GM10847 (cell line): ENCODE results near the gene SBK1.
"Not testable (repeated sequence)": the region's sequence is repeated elsewhere in the genome, so short reads cannot be mapped to it uniquely, and the experiment has no call there.

Experiments used
- POLR2A ChIP-seq: IDR thresholded peaks from 2 replicates; pipeline ENCODE4 v1.6.1; 2011; ENCODE audit not compliant: insufficient read length; ENCODE audit errors: extremely low read depth

SBK1 gene

DNA sequence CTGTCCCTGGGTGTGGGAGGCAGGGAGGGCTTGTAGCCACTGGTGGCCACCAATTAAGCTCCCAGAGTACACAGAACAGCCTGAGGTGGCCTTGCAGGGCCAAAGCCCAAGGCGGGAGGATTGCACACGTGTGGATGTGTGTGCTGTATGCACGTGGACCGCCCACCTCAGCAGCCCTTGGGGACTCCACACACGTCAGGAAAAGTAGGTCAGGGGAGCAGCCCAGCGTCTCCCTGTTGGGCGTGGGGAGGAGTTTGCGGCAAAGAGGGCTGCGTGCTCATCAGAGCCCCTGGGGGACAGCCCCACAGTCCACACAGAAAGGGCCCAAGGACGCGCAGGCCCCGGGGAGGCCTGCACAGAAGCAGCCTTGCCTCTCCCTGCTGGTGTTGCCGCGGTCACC lies 19.6 kb downstream of the SBK1 start:
- no peak for TF ChIP-seq POLR2A

DNA sequence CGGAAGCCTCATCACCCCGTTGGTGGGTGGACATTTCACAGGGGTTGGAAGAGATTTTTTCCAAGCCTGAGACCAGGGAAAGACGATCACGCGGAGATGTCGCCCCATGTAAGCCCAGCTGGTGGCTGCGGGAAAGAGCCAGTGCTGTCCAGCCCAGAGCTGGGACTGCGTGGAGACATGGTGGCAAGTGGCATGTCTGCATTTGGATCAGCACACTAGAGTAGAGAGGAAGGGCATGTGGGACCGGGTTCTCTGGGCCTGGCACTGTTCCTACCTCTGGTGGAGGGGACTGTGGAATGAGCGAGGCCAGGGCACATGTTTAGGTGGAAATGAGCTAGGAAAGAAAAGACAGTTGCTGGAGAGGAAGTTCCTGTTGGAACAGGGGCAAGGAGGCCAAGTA lies 20.0 kb downstream of the SBK1 start:
- TF ChIP-seq POLR2A, result no peak

DNA sequence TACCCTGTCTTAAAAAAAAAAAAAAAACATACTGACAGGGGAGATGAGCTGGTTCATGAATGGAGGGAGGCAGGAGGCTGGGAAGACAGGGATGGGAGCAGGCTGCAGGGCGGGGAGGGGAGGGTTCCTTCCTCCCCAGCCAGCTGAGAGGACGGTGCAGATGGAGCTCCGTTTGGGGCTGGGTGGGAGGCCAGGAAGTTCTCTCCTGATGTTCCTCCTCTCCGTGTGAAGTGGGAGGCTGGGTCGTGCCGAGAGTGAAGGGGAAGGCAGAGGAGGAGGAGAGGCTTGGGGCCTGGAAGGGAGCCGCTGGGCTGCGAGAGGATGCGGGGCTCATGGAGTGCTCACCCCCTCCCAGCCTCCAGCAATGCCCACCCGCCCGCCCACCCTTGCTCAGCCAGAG lies 21.3 kb downstream of the SBK1 start:
- TF ChIP-seq POLR2A, result no peak

DNA sequence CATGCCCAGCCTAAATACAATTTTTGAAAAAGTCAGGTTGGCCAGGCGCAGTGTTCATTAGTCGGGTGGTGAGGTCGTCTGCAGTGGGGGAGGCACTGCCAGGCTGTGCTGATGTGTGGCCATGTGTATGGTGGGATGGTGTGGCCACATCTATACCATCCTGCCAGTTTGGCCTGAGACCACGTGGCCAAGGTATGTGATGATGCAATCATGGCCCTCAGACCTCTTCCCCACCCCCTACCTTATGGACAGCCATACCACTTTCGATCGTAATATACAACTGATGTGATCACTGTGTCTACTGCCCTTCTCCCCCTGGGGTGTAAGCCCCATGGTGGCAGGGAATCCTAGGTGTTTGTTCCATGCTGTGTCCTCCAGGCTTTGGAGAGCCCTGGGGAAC lies 23.7 kb downstream of the SBK1 start:
- no peak for TF ChIP-seq POLR2A

DNA sequence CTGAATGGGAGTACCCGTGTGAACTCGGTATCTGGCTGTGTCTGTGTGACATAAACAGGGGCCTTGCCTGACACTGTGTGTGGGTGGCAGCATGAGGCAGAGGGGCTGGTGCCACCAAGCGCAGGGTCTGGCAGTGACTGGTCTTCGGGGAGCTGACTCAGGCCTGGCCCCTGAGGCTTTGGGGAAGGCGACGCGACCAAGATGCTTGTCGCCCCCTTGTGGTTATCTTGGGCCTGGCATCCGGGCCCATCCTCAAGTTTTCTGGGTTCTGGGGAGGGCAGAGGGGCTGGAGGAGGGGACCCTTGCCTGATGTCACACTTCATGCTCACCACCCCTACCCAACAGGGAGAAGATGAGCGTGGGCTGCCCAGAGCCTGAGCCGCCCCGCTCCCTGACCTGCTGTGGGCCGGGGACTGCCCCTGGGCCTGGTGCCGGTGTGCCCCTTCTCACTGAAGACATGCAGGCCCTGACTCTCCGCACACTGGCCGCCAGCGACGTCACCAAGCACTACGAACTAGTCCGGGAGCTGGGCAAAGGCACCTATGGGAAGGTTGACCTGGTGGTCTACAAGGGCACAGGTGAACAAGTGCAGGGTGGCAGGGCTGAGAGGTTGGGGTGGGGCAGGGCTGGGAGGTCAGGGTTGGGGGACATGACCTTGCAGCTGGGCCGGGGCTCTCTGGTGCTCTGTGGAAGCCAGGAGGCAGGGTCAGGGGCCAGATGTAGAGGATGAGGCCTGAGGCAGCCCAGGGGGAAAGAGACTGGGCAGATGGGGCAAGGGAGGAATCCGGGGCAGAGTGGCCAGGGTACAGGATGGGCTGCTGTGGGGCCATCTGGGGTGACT lies 24.9 kb downstream of the SBK1 start:
- TF ChIP-seq POLR2A, result no peak

DNA sequence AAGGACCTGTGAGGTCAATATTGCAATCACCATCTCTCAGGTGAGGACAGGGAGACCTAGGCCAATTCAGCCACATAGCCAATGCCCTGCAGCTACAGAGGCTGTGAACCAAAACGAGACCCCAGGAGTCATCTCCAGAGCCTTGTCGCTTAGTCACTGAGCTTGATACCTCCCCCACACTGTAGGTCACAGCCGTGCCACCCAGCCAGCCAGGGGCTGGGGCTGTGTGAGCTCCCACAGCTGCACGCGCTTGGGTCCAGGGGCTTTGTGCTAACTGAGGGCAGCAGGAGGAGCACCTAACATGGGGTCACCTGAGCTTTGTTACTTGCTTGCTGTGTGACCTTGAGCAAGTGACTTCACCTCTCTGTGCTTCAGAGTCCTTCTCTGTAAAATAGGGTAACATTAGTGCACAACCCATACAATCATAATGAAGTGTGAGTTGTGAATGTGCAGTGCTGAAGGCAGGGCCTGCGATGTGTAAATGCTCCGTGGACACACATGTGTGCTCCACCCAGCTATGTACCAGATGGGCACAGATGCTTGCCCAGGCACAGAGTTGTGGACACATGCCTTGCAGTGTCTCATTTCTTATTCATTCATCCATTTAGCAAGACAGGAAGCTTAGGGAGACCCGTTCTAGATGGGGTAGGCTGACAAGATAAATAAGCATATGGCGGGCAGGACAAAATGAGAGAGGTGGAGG lies 25.9 kb downstream of the SBK1 start:
- TF ChIP-seq POLR2A, result no peak

DNA sequence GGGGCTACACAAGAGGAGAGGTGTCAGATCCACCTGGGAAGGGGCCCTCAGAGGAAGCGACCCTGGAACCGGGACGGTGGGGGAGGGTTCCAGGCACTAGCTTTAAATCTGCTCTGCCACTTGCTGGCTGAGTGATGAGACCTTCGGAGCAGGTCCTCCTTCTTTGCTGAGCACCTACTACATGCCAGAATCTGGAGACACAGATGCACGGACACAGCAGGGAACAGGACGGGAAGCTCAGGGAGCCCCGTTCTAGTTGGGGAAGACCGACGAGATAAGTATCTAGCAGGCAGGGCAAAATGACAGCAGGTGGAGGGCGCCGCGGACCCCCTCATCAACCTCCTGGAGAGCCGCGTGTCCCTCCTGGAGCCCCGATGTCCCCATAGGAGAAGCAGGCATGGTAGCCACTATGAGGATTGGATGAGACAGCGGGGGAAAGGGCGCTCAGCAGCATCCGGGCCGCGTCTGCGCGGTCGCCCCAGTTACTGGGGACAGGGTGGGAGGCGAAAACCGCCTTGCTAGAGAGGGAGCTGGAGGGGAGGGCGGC lies 27.2 kb downstream of the SBK1 start:
- no peak for TF ChIP-seq POLR2A

DNA sequence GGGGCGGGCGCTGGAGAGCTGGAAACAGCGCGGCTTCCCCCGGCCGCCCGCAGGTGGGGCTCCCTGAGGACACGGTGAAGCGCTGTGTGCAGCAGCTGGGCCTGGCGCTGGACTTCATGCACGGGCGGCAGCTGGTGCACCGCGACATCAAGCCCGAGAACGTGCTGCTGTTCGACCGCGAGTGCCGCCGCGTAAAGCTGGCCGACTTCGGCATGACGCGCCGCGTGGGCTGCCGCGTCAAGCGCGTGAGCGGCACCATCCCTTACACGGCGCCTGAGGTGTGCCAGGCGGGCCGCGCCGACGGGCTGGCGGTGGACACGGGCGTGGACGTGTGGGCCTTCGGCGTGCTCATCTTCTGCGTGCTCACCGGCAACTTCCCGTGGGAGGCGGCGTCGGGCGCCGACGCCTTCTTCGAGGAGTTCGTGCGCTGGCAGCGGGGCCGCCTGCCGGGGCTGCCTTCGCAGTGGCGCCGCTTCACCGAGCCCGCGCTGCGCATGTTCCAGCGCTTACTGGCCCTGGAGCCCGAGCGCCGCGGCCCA lies 27.8 kb downstream of the SBK1 start:
- no peak for TF ChIP-seq POLR2A

DNA sequence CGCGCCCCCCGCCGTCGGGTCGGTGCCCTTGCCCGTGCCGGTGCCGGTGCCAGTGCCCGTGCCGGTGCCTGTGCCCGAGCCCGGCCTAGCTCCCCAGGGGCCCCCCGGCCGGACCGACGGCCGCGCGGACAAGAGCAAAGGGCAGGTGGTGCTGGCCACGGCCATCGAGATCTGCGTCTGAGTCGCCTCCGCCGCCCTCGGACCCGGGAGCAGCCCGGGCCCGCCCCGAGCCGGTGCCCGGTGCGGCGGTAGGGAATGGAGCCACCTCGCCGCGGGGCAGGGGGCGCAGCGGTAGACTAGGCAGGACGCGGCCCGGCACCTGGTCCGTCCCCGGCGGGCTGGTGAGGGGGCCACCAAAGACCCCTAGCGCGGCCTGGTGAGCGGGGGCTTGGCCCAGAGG lies 28.4 kb downstream of the SBK1 start:
- no peak for TF ChIP-seq POLR2A

DNA sequence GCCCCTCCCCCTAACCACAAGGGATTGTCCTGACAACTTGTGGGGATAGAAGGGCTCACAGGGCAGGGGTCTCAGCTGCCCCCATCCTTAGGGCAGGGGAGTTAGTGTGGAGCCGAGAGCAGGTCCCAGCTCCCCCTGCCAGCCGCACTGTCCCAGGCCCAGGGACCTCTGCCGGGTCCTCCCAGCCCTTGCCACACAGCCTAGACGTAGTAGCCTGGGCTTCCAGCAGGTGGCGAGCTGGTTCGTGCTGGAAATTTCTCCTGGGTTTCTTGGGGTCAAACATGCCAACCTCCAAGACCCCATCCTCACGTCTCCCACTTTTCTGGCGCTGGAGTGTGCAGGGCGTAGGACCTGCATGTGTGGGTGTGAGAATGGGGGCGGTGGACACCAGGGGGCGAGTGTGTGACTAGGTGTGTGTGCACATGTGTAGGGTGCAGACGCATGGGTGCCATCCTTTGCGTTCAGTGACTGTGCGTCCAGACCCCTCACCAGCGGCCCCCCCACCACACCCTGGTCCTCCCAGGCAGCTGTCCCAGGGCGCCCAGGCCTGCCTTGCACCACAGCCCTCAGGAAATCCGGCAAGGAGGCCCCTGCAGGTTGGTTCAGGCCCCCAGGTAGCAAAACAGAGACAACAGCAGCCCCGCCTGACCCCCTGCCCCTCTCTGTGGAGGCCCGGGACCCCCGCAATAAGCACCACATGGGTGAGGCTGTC lies 29.5 kb downstream of the SBK1 start:
- TF ChIP-seq POLR2A, result no peak

DNA sequence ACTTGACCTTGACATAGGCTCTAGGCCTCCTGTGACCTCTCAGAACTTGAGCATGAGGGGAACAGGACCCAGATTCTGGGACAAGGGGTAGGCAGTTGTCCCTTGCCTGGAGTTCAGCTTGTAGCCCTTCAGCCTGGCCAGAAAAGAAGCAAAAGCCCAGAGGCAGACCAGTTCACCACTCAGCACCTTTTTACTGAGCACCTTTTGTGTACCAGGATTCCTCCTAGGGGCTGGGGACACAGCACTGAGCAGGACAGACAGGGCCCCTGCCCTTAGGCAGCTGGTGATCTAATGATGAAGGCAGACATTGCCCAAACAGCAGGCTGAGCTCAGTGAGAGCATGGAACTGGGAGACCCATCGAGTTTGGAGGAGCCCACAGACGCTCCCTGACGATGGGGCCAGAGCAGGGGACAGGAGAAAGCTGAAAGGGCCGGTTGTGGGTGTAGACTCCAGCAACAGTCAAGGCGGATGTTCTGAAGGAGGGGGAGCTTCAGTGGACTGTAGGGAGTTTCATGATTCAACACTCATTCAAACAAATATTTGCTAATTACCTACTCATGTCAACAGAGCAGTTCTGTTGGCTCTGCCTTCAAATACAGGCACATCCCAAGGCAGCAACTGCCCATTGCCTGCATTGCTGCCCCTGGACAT lies 32.0 kb downstream of the SBK1 start:
- TF ChIP-seq POLR2A, result no peak

DNA sequence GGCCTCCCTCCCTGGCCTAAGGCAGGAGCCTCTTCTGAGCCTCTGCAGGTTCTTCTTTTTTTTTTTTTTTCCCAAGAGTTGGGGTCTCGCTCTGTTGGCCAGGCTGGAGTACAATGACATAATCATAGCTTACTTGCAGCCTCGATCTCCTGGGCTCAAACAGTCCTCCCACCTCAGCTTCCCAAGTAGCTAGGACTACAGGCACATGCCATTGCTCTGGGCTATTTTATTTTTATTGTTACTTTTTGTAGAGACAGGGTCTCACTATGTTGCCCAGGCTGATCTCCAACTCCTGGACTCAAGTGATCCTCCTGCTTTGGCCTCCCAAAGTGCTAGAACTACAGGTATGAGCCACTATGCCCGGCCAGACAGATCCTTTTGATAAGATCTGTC lies 32.6 kb downstream of the SBK1 start:
- no peak for TF ChIP-seq POLR2A

DNA sequence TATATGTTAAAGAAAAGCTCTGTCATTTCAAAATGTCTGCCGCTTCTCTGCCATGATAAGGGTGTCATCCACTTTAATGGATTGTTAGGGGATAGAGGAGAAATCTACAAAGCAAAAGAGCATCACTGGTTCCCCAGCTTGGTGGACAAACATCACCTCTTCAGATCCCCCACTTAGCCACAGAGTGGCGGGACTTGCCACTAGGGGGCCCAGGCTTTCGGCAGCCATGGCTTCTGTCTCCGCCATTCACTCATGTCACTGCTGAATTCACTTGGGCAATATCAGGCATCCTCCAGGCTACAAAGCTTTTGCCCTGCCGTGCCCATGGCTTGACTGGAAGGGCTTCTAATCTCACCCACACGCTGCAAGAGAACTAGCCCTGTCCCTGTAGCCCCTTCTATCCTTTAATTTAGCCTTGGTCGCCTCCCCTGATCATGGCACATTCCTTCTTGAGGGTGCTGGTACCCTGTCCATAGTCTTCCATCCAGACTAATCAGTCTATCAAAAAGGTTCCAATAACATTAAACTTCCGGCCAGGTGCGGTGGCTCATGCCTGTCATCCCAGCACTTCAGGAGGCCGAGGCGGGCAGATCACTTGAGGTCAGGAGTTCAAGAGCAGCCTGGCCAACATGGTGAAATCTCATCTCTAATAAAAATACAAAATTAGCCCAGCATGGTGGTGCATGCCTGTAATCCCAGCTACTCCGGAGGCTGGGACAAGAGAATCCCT lies 34.7 kb downstream of the SBK1 start:
- TF ChIP-seq POLR2A, result no peak

DNA sequence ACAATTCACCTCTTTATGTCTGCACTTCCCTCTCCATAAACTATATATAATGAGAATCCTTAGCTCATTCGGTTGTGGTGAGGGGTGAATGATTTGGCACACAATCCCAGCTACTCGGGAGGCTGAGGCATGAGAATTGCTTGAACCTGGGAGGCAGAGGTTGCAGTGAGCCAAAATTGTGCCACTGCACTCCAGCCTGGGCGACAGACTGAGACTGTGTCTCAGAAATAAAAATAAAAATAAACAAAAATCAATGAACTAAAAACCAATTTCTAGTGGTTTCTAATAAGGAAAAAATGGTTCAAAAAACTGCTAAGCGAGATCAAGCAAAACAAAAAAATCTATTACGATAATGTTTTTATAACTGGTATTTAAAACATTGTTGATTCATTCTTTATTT lies 71.1 kb downstream of the SBK1 start, which contains the start of gene NPIPB6:
Gene NPIPB6 (minus strand): TSS at position 101 of the 400 bp plus-strand sequence. CDS start 686 bp downstream, outside the sequence.
- TF ChIP-seq POLR2A, result not testable (repeated sequence)
